MM.1S (cell line): Measurements from ENCODE around the gene TXNDC17.
"Not testable (repeated sequence)": the region's sequence is repeated elsewhere in the genome, so short reads cannot be mapped to it uniquely, and the experiment has no call there.

ENCODE experiments used
- DNase-seq: peaks from one replicate; pipeline ENCODE4 v3.0.0-alpha.2; 2015
- H2AFZ ChIP-seq: fragments of 300-600 bp; sonication (generic); 2 replicates; pipeline ENCODE4 v1.6.0; 2016; ENCODE audit warnings: antibody characterized with exemption, low read length
- H3F3A ChIP-seq: fragments of 300-600 bp; sonication (generic); 2 replicates; pipeline ENCODE4 v1.6.1; 2016; ENCODE audit warnings: mild to moderate bottlenecking, antibody characterized with exemption, low read length, moderate library complexity, mixed read lengths; ENCODE audit not compliant: insufficient read depth
- H3K27ac ChIP-seq: fragments of 300-600 bp; sonication (generic); 2 replicates; pipeline ENCODE4 v1.5.1; 2016; ENCODE audit warnings: mild to moderate bottlenecking, low read length
- H3K27me3 ChIP-seq: fragments of 300-600 bp; sonication (generic); replicated peaks from 2 replicates; pipeline ENCODE4 v1.6.0; 2016; ENCODE audit warnings: low read length; ENCODE audit not compliant: insufficient read depth
- H3K36me3 ChIP-seq: fragments of 300-600 bp; sonication (generic); replicated peaks from 2 replicates; pipeline ENCODE4 v1.6.1; 2016; ENCODE audit warnings: mild to moderate bottlenecking, low read length, mixed read lengths; ENCODE audit not compliant: insufficient read depth
- H3K4me1 ChIP-seq: fragments of 300-600 bp; sonication (generic); 2 replicates; pipeline ENCODE4 v1.6.1; 2016; ENCODE audit warnings: low read length, mixed read lengths
- H3K4me2 ChIP-seq: fragments of 300-600 bp; sonication (generic); 2 replicates; pipeline ENCODE4 v1.6.0; 2016; ENCODE audit warnings: low read depth, low read length
- H3K4me3 ChIP-seq: fragments of 300-600 bp; sonication (generic); 2 replicates; pipeline ENCODE4 v1.5.1; 2016; ENCODE audit warnings: low read length, mixed read lengths
- H3K79me2 ChIP-seq: fragments of 300-600 bp; sonication (generic); 2 replicates; pipeline ENCODE4 v1.6.1; 2016; ENCODE audit warnings: mixed run types, low read length, mixed read lengths
- H3K9ac ChIP-seq: fragments of 300-600 bp; sonication (generic); 2 replicates; pipeline ENCODE4 v1.6.1; 2016; ENCODE audit warnings: low read length, mixed read lengths
- H3K9me2 ChIP-seq: fragments of 300-600 bp; sonication (generic); replicated peaks from 2 replicates; pipeline ENCODE4 v1.6.1; 2016; ENCODE audit warnings: mild to moderate bottlenecking, low read length, mixed read lengths; ENCODE audit not compliant: insufficient read depth
- H3K9me3 ChIP-seq: fragments of 300-600 bp; sonication (generic); replicated peaks from 2 replicates; pipeline ENCODE4 v1.6.1; 2016; ENCODE audit warnings: mild to moderate bottlenecking, low read length, mixed read lengths; ENCODE audit not compliant: insufficient read depth
- H4K20me1 ChIP-seq: fragments of 300-600 bp; sonication (generic); 2 replicates; pipeline ENCODE4 v1.6.1; 2016; ENCODE audit warnings: mild to moderate bottlenecking, low read length, moderate library complexity, mixed read lengths; ENCODE audit not compliant: insufficient read depth
- CTCF ChIP-seq: fragments of 300-600 bp; sonication (generic); IDR thresholded peaks from 2 replicates; pipeline ENCODE4 v1.5.1; 2016; ENCODE audit warnings: antibody characterized with exemption, low read length, mixed read lengths
- EZH2 ChIP-seq: fragments of 300-600 bp; sonication (generic); optimal IDR thresholded peaks from 2 replicates; pipeline ENCODE3; 2017; ENCODE audit warnings: low read depth, mild to moderate bottlenecking, antibody characterized with exemption, low read length, mixed read lengths
- EZH2phosphoT487 ChIP-seq: fragments of 300-600 bp; sonication (generic); IDR thresholded peaks from 2 replicates; pipeline ENCODE4 v1.6.1; 2018; ENCODE audit warnings: antibody characterized with exemption, low read length

Gene TXNDC17

DNA sequence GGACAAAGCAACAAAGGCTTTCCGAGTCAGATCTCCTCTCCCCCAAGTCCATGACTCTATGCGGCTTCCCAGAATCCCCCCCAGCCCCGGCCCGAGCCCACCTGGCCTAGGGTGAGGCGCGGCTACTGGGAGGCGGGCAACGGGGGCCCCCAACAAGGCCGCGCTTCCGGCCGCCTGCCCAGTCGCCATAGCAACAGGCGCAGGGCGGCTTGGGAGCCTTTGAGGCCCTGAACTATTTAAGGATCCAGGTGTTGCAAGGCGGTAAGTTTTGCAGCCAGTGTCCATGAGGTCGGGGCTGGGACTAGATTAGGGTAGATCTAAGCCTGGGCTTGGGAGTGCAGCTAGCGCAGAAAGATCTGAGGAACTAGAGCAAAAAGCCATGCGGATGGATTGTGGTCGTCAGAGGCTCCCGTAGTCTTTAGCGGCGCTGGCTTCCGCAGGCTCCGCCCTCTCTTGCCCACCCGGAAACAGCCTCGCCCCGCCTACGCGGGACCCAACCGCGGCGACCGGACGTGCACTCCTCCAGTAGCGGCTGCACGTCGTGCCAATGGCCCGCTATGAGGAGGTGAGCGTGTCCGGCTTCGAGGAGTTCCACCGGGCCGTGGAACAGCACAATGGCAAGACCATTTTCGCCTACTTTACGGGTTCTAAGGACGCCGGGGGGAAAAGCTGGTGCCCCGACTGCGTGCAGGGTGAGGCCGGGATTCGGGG lies at the start of gene TXNDC17, which contains the start of gene KIAA0753:
Gene TXNDC17, plus strand, starts transcription at position 525 of the 711 bp plus-strand sequence. Its CDS starts 23 bp downstream, at position 548.
Gene KIAA0753, minus strand, starts transcription at position 176 of the 711 bp plus-strand sequence. CDS start 5,608 bp downstream, outside the sequence.
- Histone ChIP-seq H4K20me1 (no peaks in the 10 kb centered on the region), H3K27me3 (no peaks in the 10 kb centered on the region), H3K4me2 (peak within 1 kb of the TSS; percentile 70), H3K4me1 (peaks cover 13% of the 10 kb centered on the region; the same call in 1 of the 2 replicates), H3K36me3 (no peaks in the 10 kb centered on the region), H3F3A (peaks cover 5% of the 10 kb centered on the region), H3K27ac (peak within 1 kb of the TSS; percentile 91), H3K4me3 (peak within 1 kb of the TSS; percentile 75), H3K9me3 (no peaks in the 10 kb centered on the region), H3K9ac (peak within 1 kb of the TSS; percentile 93), H3K9me2 (no peaks in the 10 kb centered on the region), H2AFZ (peak within 1 kb of the TSS; percentile 95), H3K79me2 (peaks cover 49% of the 10 kb centered on the region)
- peak; percentile 92 for DNase-seq
- no peak for TF ChIP-seq EZH2phosphoT487
- no peak for TF ChIP-seq EZH2
- TF ChIP-seq CTCF: no peak

- H3K9me3 ChIP-seq: no peaks in the 10 kb centered on the region
- H3K9ac ChIP-seq: no peak overlapping the region
- no peaks in the 10 kb centered on the region for H3K27me3 ChIP-seq
- H3F3A ChIP-seq: no peaks in the 10 kb centered on the region
- no peak for DNase-seq
- no peaks in the 10 kb centered on the region for H3K4me1 ChIP-seq
- no peaks in the 10 kb centered on the region for H4K20me1 ChIP-seq
- H3K4me3 ChIP-seq: no peak overlapping the region
- H3K4me2 ChIP-seq: no peak overlapping the region
- no peaks in the 10 kb centered on the region; the same call in 1 of the 2 replicates for H3K36me3 ChIP-seq
- no peak overlapping the region for H3K27ac ChIP-seq
- no peaks in the 10 kb centered on the region for H3K79me2 ChIP-seq
- H2AFZ ChIP-seq: no peak overlapping the region
- TF ChIP-seq CTCF (no peak), EZH2 (no peak), EZH2phosphoT487 (no peak)
- H3K9me2 ChIP-seq: no peaks in the 10 kb centered on the region
These were observed 49.2 kb upstream of the TXNDC17 start for GRCh38 chr17:6591599-6592158.

- no peaks in the 10 kb centered on the region for H3K9me3 ChIP-seq
- no peak overlapping the region for H3K4me3 ChIP-seq
- no peaks in the 10 kb centered on the region for H3K27me3 ChIP-seq
- no peak for TF ChIP-seq EZH2
- no peak for TF ChIP-seq CTCF
- no peak for TF ChIP-seq EZH2phosphoT487
- H4K20me1 ChIP-seq: no peaks in the 10 kb centered on the region
- DNase-seq: no peak
- no peak overlapping the region for H3K27ac ChIP-seq
- H3F3A ChIP-seq: no peaks in the 10 kb centered on the region
- H3K9ac ChIP-seq: no peak overlapping the region
- H3K4me2 ChIP-seq: no peak overlapping the region
- no peaks in the 10 kb centered on the region for H3K79me2 ChIP-seq
- H3K9me2 ChIP-seq: no peaks in the 10 kb centered on the region
- no peaks in the 10 kb centered on the region; the same call in 1 of the 2 replicates for H3K36me3 ChIP-seq
- H3K4me1 ChIP-seq: no peaks in the 10 kb centered on the region
- no peak overlapping the region for H2AFZ ChIP-seq
These were observed 48.7 kb upstream of the TXNDC17 start for GRCh38 chr17:6592173-6592572.

GRCh38 chr17:6593371-6593770 lies 47.5 kb upstream of the TXNDC17 start:
- not testable (repeated sequence) for H2AFZ ChIP-seq, H3K27me3 ChIP-seq, H3K9me2 ChIP-seq, H3K4me1 ChIP-seq, H3K4me2 ChIP-seq, H3K9ac ChIP-seq, H3F3A ChIP-seq, H3K79me2 ChIP-seq, H3K27ac ChIP-seq, H4K20me1 ChIP-seq, DNase-seq, H3K36me3 ChIP-seq, H3K9me3 ChIP-seq, H3K4me3 ChIP-seq
